HG03558 (cell line): Measurements from ENCODE around the gene ANKLE2.

ENCODE experiments used
- ATAC-seq: cut with Tn5 transposase; IDR thresholded peaks from one replicate; pipeline ENCODE4 v1.9.1; 2021; ENCODE audit warnings: moderate number of reproducible peaks; ENCODE audit not compliant: unreplicated experiment; ENCODE audit errors: extremely low read depth

ANKLE2 gene

DNA sequence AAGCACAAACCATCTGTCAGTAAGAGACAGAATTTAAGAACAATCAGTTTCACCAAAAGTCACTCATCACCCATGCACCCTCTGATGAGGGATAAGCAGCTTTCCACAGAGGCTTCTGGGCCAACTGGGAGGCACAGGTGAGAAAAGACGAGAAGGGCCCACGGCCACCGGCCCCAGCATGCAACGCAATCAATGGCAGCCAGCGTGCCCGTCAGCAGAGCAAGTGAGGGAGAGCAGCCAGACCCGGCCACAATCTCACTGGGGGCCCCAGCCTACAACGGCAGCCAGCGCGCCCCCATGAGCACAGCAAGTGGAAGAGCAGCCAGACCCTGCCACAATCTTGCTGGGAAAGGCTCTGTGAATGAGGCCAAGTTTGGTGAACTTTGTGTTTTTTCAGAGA is 13.3 kb downstream of the ANKLE2 start:
- no peak for ATAC-seq

- no peak for ATAC-seq
Observed at GRCh38 chr12:132747896-132748295, 13.7 kb downstream of the ANKLE2 start.

GRCh38 chr12:132747395-132747794 is 14.2 kb downstream of the ANKLE2 start:
- ATAC-seq = no peak

DNA sequence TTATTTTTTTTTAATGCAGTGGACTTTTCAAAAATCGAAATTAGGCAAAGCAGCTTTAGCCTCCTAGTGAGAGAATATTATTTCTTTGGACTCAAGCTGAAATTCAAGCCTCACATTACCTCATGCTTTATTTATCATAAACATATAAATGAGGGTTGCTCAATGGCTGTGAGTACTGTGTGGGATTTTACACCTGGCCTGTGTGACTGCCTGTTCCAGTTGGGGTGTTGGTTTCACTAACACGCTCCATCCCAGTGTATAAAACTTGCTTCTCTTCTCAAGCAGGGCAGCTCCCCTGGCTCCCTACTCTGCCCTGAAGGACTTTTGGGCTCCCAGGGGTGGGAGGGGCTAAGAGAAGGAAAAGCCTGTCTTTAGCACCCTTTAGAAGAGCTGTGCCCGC is 15.0 kb downstream of the ANKLE2 start:
- ATAC-seq = no peak

DNA sequence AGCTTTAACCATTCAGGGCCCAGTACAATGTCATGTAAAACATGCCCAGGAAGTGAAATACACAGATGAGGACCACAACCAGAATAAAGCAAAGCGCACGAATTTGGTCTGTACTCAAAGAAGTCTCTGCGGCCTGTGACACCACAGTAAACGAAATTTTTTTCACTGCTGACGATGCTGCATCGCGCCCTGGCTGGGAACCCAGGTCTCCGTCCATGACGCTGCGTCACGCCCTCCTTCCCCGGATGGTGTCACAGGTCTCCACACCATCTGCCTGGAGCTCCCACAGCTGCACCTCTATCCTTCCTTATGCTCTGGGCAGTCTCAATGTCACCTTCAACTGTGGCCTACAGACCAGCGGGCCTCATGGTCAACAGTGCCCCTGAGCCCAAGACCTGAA is 17.8 kb downstream of the ANKLE2 start:
- ATAC-seq = no peak

GRCh38 chr12:132741620-132742019 is 20.0 kb downstream of the ANKLE2 start:
- no peak for ATAC-seq

DNA sequence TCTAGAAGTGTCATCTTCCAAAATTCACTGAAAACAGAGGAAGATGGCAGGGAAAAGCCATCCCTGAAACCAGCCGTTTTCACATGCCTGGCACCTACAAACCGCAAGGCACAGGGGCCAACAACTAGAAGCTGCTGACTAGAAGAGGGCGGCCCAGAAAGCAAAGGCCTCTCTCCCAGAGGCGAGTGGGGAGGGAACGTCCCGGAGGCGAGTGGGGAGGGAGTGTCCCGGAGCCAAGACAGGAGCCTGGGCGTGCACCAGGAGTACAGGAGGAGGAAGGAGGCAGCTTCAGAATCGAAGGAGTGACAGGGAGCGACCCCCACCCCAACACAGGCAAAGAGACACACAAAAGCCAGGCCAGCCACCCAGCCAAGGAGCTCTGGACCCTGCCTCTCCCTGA is 21.0 kb downstream of the ANKLE2 start:
- no peak for ATAC-seq

- no peak for ATAC-seq
Observed at GRCh38 chr12:132740313-132740646, 21.4 kb downstream of the ANKLE2 start.

GRCh38 chr12:132739600-132740312 is 21.9 kb downstream of the ANKLE2 start:
- ATAC-seq = no peak

GRCh38 chr12:132736913-132737312 is 24.7 kb downstream of the ANKLE2 start:
- no peak for ATAC-seq

GRCh38 chr12:132736378-132736777 is 25.3 kb downstream of the ANKLE2 start:
- no peak for ATAC-seq

DNA sequence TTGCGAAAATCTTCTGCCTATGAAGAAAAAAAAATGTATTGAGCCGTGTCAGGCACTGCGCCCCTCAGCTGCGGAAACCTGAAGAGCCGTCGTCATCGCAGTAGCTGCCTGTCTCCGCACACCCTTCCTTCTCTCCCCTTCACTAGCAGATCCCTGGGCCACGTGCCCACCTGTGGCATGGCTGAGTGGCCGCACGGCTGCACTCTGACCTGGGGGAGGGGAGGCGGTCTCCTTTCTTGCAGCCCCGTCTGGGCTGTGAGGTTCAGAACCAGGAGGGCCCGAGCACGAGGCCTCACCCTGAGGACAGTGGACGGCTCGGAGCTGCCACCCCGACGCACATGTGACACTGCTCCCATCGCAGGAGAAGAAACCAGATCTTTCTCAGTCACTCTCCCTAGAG is 26.1 kb downstream of the ANKLE2 start:
- no peak for ATAC-seq

DNA sequence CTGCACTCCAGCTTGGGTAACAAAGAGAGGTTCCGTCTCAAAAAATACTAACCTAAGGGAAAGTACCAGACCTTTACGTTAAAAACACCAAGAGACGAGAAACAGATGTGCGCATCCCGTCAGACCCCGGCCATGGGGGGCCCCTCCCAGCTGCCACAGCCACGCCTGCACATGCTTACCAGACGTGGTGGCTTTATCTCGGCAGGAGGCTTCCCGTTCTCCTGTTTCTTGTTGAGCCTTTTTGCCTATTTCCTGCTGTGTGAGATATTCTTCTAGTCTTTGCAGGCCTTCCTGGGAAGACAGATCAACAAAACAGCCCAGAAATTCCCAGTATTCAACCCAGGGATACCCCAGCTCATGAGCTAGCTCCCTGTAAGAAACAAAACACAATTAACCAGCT is 27.4 kb downstream of the ANKLE2 start:
- no peak for ATAC-seq

DNA sequence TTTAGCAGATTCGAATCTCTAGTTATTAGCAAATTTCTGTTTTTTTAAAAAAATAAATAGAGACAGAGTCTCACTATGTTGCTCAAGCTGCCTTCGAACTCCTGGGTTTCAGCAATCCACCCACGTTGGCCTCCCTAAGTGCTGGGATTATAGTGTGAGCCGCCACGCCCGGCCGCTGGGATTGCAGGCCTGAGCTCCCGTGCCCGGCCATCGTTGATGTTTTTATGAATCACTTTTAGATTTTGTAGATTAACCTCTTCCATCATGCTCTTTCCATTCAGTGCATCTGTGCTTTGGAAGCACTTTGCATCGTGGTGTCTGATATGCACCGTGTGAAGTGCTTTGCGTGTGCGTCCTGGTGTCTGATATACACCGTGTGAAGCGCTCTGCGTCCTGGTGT is 30.1 kb downstream of the ANKLE2 start:
- no peak for ATAC-seq

DNA sequence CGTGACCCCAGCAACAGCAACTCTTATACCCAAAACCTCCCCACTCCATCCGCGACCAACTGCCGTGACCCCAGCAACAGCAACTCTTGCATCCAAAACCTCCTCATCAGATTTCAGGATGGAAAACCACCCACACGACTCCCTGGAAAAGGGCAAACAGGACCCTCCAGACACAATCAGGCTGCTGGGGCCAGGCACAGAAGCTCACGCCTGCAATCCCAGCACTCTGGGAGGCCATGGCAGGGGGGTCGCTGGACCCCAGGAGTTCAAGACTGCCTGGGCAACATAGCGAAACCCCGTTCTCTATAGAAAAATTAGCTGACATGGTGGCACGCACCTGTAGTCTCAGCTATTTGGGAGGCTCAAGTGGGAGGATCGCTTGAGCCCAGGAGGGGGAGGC is 31.3 kb downstream of the ANKLE2 start:
- ATAC-seq = no peak

DNA sequence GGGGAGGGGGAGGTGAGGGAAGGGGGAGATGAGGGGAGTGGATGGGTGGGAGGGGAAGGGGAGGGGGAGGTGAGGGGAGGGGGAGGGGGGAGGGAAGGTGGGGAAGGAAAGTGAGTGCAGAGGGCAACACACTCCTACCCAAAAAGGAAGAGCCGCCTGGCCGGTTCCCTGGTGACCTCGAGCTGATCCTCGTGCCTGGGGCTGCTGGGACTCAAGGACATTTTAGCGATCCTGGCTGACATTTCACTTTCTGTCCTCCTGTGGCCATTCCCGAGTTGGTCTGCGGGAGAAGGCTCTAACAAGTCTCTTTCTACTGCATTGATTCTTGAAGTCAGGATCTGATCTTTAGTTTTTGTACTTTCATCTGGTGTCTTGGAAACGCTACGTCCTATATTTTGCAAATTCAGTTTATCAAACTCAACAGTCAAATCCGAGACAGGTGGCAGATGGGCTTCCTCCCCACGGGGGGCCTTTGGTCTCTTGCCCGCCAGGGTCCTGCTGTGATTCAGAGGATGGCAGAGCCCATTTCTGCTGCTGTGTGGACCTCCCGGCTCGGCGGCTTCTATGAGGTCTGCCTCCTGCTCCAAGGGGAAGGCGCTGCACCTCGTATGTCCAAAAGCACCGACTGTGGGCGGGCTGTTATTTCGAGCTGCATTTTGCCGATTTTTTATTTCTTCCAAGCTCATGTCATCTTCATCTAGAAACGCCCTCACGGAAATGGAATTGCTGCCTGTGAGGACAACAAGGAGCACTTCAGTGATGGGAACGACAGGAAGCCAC is 31.9 kb downstream of the ANKLE2 start:
- no peak for ATAC-seq

GRCh38 chr12:132728502-132728901 is 33.1 kb downstream of the ANKLE2 start:
- ATAC-seq = no peak

DNA sequence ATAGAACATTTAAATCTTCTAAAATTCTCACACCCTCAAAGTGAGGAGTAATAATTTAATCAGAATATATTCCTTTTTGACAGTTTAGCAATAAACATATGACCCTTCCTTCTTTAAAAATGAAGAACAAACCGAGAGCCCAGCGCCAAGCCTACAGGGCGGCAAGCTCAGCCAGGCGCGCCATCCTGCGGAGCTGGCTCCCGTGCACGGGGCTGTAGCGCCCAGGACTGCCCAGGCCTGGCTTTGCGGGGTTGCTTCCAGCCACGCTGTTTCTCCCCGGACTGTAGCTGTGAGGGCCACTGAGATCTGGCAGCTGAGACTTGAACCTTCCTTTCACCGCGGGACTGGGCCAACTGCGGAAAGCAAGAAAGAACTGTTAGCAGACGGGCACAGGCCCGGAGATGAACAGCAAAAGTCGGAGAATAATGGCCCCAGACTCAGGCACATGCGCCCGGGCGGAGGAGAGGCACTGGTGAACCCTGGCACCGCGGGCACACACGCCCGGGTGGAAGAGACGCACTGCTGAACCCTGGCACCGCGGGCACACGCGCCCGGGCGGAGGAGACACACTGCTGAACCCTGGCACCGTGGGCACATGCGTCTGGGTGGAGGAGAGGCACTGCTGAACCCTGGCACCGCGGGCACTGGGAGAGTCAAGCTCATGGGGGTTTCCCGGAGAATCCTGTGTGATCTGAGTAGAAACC is 34.4 kb downstream of the ANKLE2 start:
- ATAC-seq = no peak

- ATAC-seq = no peak
Observed at GRCh38 chr12:132726386-132726785, 35.2 kb downstream of the ANKLE2 start.

DNA sequence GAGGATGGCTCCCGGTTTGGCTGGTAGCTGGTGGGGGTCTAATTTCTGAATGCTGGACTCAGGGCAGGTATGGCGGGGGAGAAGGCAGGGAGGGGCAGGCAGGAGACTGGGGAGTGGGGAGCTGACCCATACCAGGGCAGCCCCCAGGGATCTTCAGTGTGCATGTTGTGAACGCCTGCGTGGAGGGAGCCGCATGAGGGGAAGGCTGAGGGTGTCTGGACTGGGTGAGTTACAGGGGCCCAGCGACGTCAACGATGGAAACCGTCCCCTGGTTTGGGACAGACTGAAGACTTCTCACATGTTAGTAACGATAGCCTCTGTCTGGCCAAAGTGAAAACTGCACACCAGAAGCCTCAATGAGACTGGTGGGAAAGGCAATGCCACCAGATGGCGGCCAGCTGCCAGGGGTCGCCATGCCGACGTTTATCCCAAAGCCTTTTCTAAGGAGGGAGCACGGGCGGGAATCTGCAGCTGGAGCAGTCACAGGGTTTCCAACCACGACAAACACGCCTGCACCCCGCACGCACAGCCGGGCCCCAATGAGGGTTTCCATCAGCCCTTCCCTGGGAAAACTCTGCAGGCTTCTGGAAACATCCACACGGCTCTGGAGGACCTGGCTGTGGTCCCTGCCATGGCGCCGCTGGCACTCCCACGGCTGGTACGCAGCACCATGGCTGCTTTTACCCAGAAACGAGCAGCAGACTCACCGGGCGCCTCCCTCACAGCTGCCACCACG is 37.0 kb downstream of the ANKLE2 start:
- no peak for ATAC-seq

GRCh38 chr12:132723764-132724140 is 37.9 kb downstream of the ANKLE2 start:
- ATAC-seq = no peak
